WTC11 (cell line): ENCODE results near the gene SLC9A9. TPM values are rescaled to one million over a fixed set of nuclear protein-coding genes. Genes with fewer than 3 reads are reported as not detected.

Source experiments
- ATAC-seq: fragments of 200-7000 bp; cut with Tn5 transposase; 2 replicates; pipeline ENCODE4 v1.10.0; 2021; ENCODE audit warnings: mild to moderate bottlenecking, moderate library complexity
- CTCF ChIA-PET: fragments of 300-600 bp; sonication (Branson Sonifier 250); formaldehyde crosslinking; loops from one replicate; lab custom pipeline; 2021; ENCODE audit warnings: antibody characterized with exemption; lab: Charles Lee
- POLR2A ChIA-PET: fragments of 350-600 bp; sonication (Branson Sonifier 250); formaldehyde crosslinking; loops from one replicate; lab custom pipeline; 2021; ENCODE audit warnings: antibody characterized with exemption; lab: Charles Lee
- DNase-seq: peaks from one replicate; pipeline ENCODE4 v3.0.0; 2021; ENCODE audit warnings: low spot score
- H3K27ac Mint-ChIP-seq: 2 replicates; pipeline ENCODE4 v1.8.0; 2021; ENCODE audit warnings: mixed read lengths
- H3K27me3 Mint-ChIP-seq: 2 replicates; pipeline ENCODE4 v1.8.0; 2021; ENCODE audit warnings: low read depth, mild to moderate bottlenecking, moderate library complexity, mixed read lengths
- H3K36me3 Mint-ChIP-seq: 2 replicates; pipeline ENCODE4 v1.8.0; 2021; ENCODE audit warnings: mixed read lengths
- H3K4me1 Mint-ChIP-seq: 2 replicates; pipeline ENCODE4 v1.8.0; 2022; ENCODE audit warnings: mixed read lengths
- H3K4me3 Mint-ChIP-seq: 2 replicates; pipeline ENCODE4 v1.8.0; 2021; ENCODE audit warnings: mild to moderate bottlenecking, moderate library complexity, mixed read lengths
- H3K9me3 Mint-ChIP-seq: 2 replicates; pipeline ENCODE4 v1.8.0; 2021; ENCODE audit warnings: mixed read lengths
- CREM ChIP-seq: sonication (generic); formaldehyde crosslinking; IDR thresholded peaks from 2 replicates; pipeline ENCODE4 v1.8.1; 2022; ENCODE audit warnings: mild to moderate bottlenecking, missing genetic modification reagents, moderate library complexity
- ELF4 ChIP-seq: sonication (generic); formaldehyde crosslinking; IDR thresholded peaks from 2 replicates; pipeline ENCODE4 v1.8.1; 2022; ENCODE audit warnings: low read depth, mild to moderate bottlenecking, moderate library complexity, missing genetic modification reagents
- GRHL2 ChIP-seq: fragments of 250-450 bp; sonication (Bioruptor Pico); IDR thresholded peaks from 2 replicates; pipeline ENCODE4 v1.8.0; 2022; ENCODE audit warnings: mild to moderate bottlenecking, moderate library complexity; ENCODE audit not compliant: insufficient replicate concordance, severe bottlenecking
- NFE2L1 ChIP-seq: sonication (generic); formaldehyde crosslinking; IDR thresholded peaks from 2 replicates; pipeline ENCODE4 v1.8.1; 2023; ENCODE audit warnings: missing genetic modification reagents
- RORB ChIP-seq: fragments of 250-450 bp; sonication (Bioruptor Pico); IDR thresholded peaks from 2 replicates; pipeline ENCODE4 v1.9.0; 2021; ENCODE audit warnings: mild to moderate bottlenecking
- SMAD3 ChIP-seq: sonication (generic); formaldehyde crosslinking; IDR thresholded peaks from 2 replicates; pipeline ENCODE4 v1.8.0; 2022; ENCODE audit warnings: missing genetic modification reagents, mild to moderate bottlenecking, borderline replicate concordance
- SP1 ChIP-seq: sonication (generic); formaldehyde crosslinking; conservative IDR thresholded peaks from 2 replicates; pipeline ENCODE4 v1.8.1; 2022; ENCODE audit warnings: missing genetic modification reagents
- TCF7 ChIP-seq: sonication (generic); formaldehyde crosslinking; IDR thresholded peaks from 2 replicates; pipeline ENCODE4 v1.8.0; 2022; ENCODE audit warnings: mild to moderate bottlenecking, low read depth, missing genetic modification reagents, moderate library complexity
- TP53 ChIP-seq: sonication (generic); formaldehyde crosslinking; IDR thresholded peaks from 2 replicates; pipeline ENCODE4 v1.8.1; 2023; ENCODE audit warnings: mild to moderate bottlenecking, missing genetic modification reagents
- ZNF219 ChIP-seq: sonication (generic); formaldehyde crosslinking; IDR thresholded peaks from 2 replicates; pipeline ENCODE4 v1.8.0; 2023; ENCODE audit warnings: missing genetic modification reagents, mild to moderate bottlenecking, borderline replicate concordance
- ZNF423 ChIP-seq: fragments of 250-450 bp; sonication (Bioruptor Pico); IDR thresholded peaks from 2 replicates; pipeline ENCODE4 v2.1.2; 2022; ENCODE audit warnings: mild to moderate bottlenecking, moderate library complexity
- total RNA-seq: library from RNA; stranded (reverse); gene quantifications from 3 replicates; pipeline ENCODE4 v1.2.3, GENCODE V29; 2021
- TF ChIP-seq, protein P1 (sequence below): sonication (generic); formaldehyde crosslinking; IDR thresholded peaks from 2 replicates; pipeline ENCODE4 v1.8.1; 2023; ENCODE audit warnings: mild to moderate bottlenecking, missing genetic modification reagents, moderate library complexity
- TF ChIP-seq, protein P2 (sequence below): fragments of 250-450 bp; sonication (Bioruptor Pico); IDR thresholded peaks from 2 replicates; pipeline ENCODE4 v1.9.0; 2021; ENCODE audit warnings: mild to moderate bottlenecking
- TF ChIP-seq, protein P3 (sequence below): sonication (generic); formaldehyde crosslinking; IDR thresholded peaks from 2 replicates; pipeline ENCODE4 v1.8.1; 2023; ENCODE audit warnings: mild to moderate bottlenecking, missing genetic modification reagents, moderate library complexity
- TF ChIP-seq, protein P4 (sequence below): fragments of 250-450 bp; sonication (Bioruptor Pico); conservative IDR thresholded peaks from 2 replicates; pipeline ENCODE4 v1.9.0; 2021; ENCODE audit warnings: mild to moderate bottlenecking
- TF ChIP-seq, protein P5 (sequence below): sonication (generic); formaldehyde crosslinking; IDR thresholded peaks from 2 replicates; pipeline ENCODE4 v1.8.1; 2023; ENCODE audit warnings: mild to moderate bottlenecking, moderate library complexity, missing genetic modification reagents
- TF ChIP-seq, protein P6 (sequence below): fragments of 250-450 bp; sonication (Bioruptor Pico); IDR thresholded peaks from 2 replicates; pipeline ENCODE4 v2.1.2; 2022; ENCODE audit warnings: mild to moderate bottlenecking, moderate library complexity
- TF ChIP-seq, protein P7 (sequence below): sonication (generic); formaldehyde crosslinking; IDR thresholded peaks from 2 replicates; pipeline ENCODE4 v1.8.1; 2023; ENCODE audit warnings: mild to moderate bottlenecking, missing genetic modification reagents, borderline replicate concordance
- TF ChIP-seq, protein P8 (sequence below): sonication (generic); formaldehyde crosslinking; IDR thresholded peaks from 2 replicates; pipeline ENCODE4 v1.8.0; 2022; ENCODE audit warnings: mild to moderate bottlenecking, missing genetic modification reagents
- TF ChIP-seq, protein P9 (sequence below): fragments of 250-450 bp; sonication (Bioruptor Pico); IDR thresholded peaks from 2 replicates; pipeline ENCODE4 v1.9.0; 2021; ENCODE audit warnings: mild to moderate bottlenecking

SLC9A9 gene
- total RNA-seq, 1 experiment from 2014 or later, result 1.2 TPM

DNA sequence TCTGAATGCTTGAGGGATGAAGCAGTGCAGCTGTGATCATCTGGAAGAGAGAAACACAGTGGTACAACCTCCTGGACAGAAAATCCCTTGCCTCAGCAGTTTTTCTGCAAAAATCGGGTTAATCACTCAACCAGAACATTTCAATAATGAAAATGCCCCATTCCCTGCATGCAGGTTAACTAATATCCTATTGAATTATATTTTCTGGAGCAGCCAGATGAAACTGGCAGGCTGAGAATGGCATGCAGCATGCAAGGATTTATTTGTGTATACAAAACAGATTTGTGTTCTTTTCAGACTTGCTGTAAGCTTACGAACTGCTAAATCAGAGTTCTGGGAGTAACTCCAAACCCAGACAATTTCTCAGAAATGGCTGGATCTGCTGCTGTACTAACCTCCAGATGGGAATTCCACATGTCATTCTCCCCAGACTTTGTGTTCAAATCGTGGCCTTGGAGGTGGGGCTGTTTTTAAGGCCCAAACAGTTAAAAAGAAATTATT lies 39.1 kb downstream of the SLC9A9 start (continued):
- no peak for TF ChIP-seq ELF4 (CRISPR knock-in tag)
- no peak for TF ChIP-seq RORB (CRISPR knock-in tag)
- TF ChIP-seq, protein P1, sequence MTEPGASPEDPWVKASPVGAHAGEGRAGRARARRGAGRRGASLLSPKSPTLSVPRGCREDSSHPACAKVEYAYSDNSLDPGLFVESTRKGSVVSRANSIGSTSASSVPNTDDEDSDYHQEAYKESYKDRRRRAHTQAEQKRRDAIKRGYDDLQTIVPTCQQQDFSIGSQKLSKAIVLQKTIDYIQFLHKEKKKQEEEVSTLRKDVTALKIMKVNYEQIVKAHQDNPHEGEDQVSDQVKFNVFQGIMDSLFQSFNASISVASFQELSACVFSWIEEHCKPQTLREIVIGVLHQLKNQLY (CRISPR knock-in tag), result no peak
- no peak for TF ChIP-seq TP53 (CRISPR knock-in tag)

DNA sequence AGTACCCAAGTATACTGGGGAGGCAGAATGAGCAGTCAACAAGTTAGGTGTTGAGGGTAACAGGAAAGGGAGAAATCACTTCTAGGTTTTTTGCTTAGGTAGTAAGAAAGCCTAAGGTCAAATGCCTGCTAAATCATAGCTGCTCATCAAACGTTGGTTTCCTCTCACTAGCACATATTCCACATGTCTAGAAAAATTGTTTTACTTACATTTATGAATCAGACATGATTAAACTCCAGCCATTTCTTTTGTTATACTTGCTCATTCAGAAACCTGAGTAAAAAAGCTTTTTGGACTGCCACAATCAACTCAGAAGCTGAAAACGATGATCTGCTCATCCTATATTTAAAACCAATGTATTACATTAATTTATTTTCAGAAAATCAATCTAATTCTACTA lies 40.2 kb downstream of the SLC9A9 start:
- Mint-ChIP-seq H3K4me1 (peaks cover 25% of the 10 kb centered on the region), H3K4me3 (no peak overlapping the region), H3K9me3 (peaks cover 5% of the 10 kb centered on the region; the same call in 1 of the 2 replicates), H3K27ac (no peak overlapping the region; the same call in 1 of the 2 replicates), H3K36me3 (no peaks in the 10 kb centered on the region), H3K27me3 (no peaks in the 10 kb centered on the region)
- ATAC-seq (no peak), DNase-seq (no peak)
- CTCF ChIA-PET, result no interaction called here
- POLR2A ChIA-PET, result no interaction called here
- TF ChIP-seq SP1 (CRISPR knock-in tag), result no peak
- TF ChIP-seq, protein P2, sequence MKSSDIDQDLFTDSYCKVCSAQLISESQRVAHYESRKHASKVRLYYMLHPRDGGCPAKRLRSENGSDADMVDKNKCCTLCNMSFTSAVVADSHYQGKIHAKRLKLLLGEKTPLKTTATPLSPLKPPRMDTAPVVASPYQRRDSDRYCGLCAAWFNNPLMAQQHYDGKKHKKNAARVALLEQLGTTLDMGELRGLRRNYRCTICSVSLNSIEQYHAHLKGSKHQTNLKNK (CRISPR knock-in tag), result no peak
- TF ChIP-seq, protein P3, sequence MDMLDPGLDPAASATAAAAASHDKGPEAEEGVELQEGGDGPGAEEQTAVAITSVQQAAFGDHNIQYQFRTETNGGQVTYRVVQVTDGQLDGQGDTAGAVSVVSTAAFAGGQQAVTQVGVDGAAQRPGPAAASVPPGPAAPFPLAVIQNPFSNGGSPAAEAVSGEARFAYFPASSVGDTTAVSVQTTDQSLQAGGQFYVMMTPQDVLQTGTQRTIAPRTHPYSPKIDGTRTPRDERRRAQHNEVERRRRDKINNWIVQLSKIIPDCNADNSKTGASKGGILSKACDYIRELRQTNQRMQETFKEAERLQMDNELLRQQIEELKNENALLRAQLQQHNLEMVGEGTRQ (CRISPR knock-in tag), result no peak
- TF ChIP-seq ZNF219 (CRISPR knock-in tag), result no peak
- TF ChIP-seq NFE2L1 (CRISPR knock-in tag), result no peak
- TF ChIP-seq, protein P4, sequence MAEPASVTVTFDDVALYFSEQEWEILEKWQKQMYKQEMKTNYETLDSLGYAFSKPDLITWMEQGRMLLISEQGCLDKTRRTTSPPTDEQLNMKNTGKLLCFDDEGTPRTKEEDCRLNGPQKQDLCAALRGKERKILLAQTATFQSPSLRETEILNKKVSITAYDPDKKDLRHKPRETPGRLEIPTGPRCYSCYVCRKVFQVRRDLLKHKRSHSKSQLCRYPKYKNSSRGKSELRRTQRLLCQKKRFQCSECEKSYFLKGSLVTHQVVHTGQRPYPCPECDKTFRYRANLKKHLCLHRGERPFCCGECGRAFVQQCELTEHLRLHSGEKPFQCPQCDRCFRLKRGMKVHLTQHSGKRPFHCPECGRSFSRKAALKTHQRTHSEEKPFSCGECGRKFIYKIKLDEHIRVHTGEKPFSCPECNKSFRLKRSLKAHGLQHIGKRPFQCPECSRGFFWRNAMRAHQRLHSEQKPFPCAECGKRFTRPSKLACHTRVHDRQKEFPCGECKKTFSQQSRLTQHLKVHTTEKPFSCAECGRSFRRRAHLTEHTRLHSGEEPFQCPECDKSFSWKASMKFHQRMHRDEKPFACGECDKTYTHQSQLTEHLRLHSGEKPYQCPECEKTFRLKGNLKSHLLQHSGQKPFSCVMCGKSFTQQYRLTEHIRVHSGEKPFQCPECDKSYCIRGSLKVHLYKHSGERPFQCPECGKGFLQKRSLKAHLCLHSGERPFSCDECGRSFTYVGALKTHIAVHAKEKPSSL (CRISPR knock-in tag), result no peak
- TF ChIP-seq, protein P1 (CRISPR knock-in tag), result no peak
- no peak for TF ChIP-seq GRHL2 (CRISPR knock-in tag)
- TF ChIP-seq, protein P5, sequence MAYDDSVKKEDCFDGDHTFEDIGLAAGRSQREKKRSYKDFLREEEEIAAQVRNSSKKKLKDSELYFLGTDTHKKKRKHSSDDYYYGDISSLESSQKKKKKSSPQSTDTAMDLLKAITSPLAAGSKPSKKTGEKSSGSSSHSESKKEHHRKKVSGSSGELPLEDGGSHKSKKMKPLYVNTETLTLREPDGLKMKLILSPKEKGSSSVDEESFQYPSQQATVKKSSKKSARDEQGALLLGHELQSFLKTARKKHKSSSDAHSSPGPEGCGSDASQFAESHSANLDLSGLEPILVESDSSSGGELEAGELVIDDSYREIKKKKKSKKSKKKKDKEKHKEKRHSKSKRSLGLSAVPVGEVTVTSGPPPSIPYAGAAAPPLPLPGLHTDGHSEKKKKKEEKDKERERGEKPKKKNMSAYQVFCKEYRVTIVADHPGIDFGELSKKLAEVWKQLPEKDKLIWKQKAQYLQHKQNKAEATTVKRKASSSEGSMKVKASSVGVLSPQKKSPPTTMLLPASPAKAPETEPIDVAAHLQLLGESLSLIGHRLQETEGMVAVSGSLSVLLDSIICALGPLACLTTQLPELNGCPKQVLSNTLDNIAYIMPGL (CRISPR knock-in tag), result no peak
- TF ChIP-seq CREM, result no peak
- no peak for TF ChIP-seq SMAD3 (CRISPR knock-in tag)
- TF ChIP-seq TCF7 (CRISPR knock-in tag), result no peak
- TF ChIP-seq ZNF423 (CRISPR knock-in tag), result no peak
- TF ChIP-seq, protein P6, sequence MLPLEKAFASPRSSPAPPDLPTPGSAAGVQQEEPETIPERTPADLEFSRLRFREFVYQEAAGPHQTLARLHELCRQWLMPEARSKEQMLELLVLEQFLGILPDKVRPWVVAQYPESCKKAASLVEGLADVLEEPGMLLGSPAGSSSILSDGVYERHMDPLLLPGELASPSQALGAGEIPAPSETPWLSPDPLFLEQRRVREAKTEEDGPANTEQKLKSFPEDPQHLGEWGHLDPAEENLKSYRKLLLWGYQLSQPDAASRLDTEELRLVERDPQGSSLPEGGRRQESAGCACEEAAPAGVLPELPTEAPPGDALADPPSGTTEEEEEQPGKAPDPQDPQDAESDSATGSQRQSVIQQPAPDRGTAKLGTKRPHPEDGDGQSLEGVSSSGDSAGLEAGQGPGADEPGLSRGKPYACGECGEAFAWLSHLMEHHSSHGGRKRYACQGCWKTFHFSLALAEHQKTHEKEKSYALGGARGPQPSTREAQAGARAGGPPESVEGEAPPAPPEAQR (CRISPR knock-in tag), result no peak
- TF ChIP-seq, protein P7, sequence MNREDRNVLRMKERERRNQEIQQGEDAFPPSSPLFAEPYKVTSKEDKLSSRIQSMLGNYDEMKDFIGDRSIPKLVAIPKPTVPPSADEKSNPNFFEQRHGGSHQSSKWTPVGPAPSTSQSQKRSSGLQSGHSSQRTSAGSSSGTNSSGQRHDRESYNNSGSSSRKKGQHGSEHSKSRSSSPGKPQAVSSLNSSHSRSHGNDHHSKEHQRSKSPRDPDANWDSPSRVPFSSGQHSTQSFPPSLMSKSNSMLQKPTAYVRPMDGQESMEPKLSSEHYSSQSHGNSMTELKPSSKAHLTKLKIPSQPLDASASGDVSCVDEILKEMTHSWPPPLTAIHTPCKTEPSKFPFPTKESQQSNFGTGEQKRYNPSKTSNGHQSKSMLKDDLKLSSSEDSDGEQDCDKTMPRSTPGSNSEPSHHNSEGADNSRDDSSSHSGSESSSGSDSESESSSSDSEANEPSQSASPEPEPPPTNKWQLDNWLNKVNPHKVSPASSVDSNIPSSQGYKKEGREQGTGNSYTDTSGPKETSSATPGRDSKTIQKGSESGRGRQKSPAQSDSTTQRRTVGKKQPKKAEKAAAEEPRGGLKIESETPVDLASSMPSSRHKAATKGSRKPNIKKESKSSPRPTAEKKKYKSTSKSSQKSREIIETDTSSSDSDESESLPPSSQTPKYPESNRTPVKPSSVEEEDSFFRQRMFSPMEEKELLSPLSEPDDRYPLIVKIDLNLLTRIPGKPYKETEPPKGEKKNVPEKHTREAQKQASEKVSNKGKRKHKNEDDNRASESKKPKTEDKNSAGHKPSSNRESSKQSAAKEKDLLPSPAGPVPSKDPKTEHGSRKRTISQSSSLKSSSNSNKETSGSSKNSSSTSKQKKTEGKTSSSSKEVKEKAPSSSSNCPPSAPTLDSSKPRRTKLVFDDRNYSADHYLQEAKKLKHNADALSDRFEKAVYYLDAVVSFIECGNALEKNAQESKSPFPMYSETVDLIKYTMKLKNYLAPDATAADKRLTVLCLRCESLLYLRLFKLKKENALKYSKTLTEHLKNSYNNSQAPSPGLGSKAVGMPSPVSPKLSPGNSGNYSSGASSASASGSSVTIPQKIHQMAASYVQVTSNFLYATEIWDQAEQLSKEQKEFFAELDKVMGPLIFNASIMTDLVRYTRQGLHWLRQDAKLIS (CRISPR knock-in tag), result no peak
- TF ChIP-seq, protein P8, sequence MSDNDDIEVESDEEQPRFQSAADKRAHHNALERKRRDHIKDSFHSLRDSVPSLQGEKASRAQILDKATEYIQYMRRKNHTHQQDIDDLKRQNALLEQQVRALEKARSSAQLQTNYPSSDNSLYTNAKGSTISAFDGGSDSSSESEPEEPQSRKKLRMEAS (CRISPR knock-in tag), result no peak
- TF ChIP-seq, protein P9, sequence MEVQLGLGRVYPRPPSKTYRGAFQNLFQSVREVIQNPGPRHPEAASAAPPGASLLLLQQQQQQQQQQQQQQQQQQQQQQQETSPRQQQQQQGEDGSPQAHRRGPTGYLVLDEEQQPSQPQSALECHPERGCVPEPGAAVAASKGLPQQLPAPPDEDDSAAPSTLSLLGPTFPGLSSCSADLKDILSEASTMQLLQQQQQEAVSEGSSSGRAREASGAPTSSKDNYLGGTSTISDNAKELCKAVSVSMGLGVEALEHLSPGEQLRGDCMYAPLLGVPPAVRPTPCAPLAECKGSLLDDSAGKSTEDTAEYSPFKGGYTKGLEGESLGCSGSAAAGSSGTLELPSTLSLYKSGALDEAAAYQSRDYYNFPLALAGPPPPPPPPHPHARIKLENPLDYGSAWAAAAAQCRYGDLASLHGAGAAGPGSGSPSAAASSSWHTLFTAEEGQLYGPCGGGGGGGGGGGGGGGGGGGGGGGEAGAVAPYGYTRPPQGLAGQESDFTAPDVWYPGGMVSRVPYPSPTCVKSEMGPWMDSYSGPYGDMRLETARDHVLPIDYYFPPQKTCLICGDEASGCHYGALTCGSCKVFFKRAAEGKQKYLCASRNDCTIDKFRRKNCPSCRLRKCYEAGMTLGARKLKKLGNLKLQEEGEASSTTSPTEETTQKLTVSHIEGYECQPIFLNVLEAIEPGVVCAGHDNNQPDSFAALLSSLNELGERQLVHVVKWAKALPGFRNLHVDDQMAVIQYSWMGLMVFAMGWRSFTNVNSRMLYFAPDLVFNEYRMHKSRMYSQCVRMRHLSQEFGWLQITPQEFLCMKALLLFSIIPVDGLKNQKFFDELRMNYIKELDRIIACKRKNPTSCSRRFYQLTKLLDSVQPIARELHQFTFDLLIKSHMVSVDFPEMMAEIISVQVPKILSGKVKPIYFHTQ, result no peak
